ELF-1 (cell line): Measurements from ENCODE around the gene MOG.
A peak's percentile ranks its signal among the peaks of the same experiment; 100 is the strongest.

Experiments
- DNase-seq: peaks from one replicate; pipeline ENCODE4 v3.0.0-alpha.2; 2016; ENCODE audit warnings: low read depth, low spot score

The MOG gene

DNA sequence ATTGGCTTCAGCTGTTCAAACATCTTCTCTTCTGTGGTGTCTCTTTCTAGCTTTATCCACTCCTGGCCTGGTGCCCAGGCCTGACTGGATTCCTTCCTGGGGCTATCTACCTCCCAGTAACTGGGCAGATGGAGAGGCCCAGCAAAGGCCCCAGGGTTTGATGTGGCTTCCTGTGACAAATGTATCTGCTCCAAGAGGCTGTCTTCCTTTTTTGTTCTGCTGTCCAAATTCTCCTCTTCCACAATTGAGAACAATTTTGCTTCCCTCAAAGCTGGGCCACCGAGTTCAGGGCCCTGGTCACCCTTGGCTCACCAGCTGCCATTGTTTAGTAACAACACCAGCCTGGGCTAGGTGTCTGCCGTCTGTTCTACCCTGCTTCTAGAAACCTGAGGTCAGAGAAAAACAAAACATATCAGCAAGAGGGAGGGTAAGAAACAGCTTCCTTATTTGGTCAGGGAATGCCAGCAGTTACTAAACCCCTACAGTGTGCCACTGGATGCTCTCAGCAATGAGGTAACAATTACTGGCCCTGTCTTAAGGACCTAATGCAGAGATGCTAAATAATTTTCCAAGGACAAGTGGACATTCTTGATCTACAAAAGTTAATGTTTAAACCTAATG, 20.2 kb downstream of the MOG start:
- peak; percentile 40 for DNase-seq

DNA sequence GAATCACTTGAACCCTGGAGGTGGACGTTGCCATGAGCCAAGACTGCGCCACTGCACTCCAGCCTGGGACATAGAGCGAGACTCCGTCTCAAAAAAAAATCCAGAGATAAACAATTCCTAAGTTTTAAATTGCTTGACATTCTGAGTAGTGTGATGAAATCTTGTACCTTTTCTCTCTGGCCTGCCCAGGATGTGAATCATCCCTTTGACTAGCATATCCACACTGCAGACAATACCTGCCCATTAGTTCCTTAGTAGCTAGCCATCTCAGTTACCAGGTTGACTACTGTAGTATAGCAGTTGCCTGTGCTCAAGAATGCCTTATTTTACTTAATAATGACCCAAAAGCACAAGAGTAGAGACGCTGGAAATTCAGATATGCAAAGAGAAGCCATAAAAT, 21.2 kb downstream of the MOG start:
- DNase-seq: no peak

DNA sequence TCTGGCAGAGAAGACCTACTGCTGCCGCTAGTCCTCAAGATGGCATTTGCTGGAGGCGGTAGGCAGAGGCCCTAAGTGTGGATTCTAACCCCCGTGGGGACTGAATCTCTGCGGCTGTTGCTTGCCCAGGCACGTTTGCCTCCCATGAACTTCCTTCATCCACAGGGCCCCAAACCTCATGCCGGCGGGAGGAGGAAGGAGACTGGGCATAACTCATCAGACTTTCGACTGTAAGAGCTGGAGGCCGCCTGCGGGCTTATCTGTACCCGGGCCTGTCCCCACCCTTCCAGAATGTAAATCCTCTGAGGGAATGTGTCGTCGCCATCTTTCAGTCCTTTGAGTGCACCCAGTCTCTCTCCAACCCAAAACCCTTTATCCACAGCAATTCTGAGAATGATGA, 23.1 kb downstream of the MOG start:
- DNase-seq: peak; percentile 36

DNA sequence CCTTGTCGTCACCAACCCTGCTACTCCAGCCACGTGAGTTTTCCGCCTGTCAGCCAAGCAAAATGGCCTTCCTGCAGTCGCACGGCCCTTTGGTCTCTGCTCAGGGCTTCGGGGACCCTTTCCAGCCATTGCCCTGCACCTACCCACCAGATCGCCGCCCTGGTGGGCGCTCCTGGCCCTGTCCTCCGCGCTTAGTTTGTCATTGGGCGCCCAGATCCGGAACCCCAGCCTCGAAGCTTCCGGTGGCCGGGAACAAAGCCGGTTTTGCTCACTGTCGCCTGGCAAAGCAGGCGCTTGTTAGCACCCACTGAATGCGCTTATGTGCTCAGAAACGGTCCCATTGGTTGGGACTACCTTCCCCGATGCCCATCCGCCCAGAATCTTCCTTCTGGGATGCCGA, 23.5 kb downstream of the MOG start:
- peak; percentile 22 for DNase-seq

DNA sequence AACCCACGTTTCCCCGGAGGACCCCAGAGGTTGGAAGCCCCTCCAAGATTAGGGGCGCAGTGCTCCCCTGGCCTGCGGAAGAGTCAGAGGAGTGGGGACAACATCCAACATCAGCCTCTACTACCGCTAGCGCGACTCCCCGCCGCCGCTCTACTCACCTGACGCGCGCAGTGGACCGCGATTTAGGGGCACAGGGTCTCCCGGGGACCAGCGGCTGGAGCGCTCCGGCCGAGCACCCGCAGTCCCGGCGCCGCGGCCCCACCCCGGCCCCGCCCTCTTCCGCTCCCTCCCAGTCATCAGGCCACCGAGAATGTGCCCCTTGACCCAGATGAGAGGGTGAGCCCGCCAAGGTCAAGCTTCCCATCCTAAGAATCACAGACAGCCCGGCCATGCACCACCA, 24.0 kb downstream of the MOG start, which contains the start of gene ZFP57:
ZFP57 (minus strand) TSS at position 249 of the 400 bp plus-strand sequence. CDS start 4,149 bp downstream, outside the sequence.
- no peak for DNase-seq

DNA sequence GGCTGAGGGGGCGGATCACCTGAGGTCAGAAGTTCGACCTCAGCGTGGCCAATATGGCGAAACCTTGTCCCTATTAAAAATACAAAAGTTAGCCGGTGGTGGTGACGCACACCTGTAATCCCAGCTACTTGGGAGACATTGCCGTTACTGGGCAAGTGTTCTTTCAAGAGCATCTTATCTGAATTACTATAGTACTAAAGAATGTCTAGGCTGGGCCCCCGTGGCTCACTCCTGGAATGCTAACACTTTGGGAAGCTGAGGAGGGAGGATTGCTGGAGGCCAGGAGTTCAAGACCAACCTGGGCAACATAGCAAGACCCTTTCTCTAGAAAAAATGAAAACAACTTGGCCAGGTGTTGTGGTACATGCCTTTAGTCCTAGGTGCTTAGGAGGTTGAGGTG, 24.9 kb downstream of the MOG start:
- no peak for DNase-seq

DNA sequence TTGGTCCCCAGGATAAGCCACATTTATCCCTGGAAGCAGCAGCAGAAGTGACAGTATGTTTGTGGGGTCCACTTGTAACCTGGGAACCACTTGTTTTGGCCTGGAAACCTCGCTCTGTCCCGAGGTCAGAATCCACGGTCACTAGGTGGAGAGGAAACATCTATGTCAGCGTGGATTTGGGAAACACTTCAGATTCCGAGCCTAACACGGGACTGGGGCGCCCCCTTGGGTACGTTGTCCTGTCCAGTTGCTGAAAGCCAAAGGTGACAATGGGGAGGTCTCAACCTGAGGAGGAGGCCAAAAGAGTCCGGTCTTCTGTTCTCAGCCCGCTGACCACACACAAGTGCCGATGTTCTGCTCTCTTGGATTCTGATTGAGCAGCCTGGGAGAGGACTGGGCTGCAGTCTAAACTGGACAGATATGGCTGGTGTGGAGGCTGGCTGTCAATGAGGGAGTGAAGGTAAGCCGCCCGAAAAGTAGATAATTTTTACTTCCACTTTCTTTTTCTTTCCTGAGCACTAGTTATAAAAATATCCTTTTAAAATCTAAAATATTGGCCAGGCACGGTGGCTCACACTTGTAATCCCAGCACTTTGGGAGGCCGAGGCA, 28.9 kb downstream of the MOG start:
- peak; percentile 34 for DNase-seq

DNA sequence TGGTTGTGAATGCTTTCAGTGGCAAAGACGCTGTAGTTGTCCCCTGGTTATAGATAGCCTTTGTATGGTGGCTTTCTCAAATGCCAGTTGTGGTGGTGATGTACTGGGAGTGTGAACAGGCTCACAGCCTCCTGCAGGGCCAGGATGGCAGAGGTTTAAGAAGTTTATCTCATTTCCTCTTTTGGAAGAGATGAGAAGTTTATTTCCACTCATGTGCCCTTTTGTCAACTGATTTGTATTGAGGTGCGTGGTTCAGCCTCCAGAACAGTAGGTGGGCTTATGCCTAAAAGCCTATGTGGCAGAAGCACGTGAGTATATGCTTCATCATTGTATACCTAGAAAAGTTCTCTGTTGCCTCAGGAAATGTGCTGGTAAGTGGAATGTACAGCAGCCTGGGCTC, 37.7 kb downstream of the MOG start:
- no peak for DNase-seq

DNA sequence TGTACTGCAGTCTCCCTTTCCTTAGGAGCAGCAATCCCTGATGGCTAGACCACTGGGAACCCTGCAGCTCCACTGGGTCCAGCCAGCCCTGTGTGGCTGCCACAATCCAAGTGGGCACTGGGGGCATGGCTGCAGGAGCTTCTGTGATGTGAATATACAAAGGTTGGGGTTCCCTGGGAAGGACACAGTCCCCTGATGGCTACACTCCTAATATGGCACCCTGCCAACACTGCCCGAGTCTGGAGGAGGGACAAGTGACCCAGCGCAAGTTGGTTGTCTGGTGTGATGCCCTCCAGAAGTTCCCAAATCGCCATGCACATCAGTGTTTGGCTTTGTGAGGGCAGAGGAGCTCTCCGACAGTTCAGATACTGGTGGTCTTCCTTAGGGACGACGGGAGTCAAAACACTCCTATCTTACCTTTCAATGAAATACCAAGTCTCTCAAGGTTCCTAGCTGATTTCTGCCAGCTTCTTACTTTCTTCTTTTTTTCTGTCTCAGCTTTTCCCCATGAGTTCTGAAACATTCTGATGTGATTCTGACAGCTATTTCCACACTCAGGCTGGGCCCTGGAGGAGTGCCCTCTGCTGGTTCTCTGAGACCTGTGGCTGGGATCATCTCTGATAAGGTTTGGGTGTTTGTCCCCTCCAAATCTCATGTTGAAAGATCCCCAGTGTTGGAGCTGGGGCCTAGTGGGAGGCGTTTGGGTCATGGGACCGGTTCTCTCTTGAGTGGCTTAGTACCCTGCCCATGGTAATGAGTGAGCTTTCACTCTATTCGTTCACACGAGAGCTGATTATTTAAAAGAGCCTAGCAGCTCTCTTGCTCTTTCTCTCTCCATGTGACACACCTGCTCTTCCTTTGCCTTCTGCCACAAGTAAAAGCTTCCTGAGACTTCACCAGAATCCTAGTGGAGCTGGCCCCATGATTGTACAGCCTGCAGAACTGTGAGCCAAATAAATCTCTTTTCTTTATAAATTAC, 39.5 kb downstream of the MOG start:
- DNase-seq: peak; percentile 41

DNA sequence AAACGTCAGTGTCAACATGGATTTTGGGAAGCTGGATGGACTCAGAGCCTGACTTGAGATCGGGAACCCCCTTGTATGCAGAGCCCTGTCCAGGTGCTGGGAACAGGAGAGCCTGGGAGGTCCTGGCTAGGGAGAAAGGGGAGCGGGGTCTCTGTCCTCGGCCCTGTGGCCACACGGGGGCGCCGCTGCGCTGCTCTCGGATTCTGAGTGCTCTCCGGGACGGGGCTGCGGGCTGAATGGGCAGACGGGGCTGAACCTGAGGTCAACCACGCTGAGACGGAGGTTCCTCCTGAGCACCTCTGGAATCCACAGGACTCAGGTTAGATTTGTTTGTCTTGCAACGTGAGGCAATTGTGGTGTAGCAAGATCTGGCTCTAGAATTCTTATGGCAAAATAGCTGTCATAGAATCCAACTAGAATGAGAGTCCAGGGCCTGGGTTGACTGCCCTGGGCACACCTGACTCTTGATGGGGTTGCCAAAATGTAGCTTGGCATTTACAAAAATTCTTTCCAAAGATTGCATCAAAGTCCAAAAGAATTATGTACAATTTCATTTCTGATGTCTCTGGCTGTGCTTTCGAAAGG, 45.7 kb downstream of the MOG start:
- DNase-seq: peak; percentile 94

DNA sequence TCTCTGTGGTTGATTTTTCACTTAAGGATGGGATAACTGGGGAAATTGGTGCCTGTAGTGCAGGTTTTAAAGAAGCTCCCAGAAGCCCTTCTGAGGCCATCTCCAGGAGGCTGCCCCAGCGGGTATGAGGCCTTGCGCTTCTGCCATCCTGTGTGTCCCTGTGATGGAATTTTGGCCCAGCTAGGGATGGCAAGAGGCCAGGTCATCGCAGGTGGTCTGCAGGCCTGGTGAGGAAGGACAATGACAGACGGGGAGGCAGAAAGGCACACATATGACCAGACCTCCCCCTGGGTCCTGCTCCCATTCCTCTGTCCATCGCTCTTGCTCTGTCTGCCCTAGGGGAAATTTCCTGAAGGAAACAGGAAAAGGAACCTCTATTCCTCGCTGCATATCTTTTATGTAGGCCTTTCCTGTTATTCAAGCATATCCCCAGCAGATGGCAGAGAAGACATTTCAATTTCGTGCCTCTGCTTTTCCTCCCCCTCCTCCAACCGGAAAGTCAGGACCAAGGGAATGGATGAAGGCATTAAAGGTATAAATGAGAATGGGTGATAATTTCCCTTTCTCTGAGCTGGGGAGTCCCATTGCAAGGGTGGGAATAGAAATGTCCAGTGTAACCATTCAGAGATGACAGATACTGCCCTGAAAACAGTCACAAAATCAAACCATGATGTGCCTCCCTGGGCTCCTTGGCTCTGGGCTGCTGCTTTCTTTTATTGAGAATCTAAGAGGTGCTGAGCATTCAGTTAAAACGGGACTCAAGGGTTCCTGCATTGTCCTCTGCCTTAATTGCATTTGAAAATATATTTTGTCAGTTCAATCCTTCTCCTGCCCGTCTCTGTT, 48.7 kb downstream of the MOG start:
- no peak for DNase-seq

DNA sequence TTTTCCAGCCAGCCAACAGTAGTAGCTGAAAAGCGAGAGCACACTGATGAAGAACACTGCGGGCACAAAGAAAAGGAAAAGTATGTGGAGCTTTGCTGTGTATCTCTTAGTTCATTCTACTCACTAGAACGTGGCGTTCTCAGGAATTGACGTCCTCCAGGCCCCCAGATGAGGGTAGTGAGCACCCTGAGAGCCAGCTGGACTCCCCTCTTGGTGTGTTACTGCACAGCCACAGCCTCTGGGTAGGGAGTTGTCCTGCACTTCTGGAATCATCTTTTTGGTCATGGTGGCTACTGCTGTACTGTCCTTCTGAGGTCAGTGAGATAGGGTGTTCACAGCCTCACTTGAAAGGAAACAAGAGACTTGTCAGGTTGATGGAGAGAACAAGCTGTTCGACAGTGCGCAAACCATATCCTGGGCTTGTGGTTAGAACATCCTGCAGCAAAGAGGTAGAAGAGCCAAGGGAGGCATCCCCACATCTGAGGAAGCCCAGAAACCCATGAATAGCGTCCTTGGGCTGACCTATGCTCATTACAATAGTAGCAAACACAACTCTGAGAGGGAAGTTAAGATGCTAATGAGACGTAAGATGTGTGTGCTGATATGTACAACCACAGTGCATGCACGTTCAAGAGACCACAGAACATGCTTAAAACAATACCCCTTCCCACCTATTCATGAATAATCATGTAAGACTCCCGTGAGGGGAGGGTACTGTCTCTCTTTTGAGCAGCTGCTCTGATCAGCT, 51.7 kb downstream of the MOG start:
- no peak for DNase-seq

DNA sequence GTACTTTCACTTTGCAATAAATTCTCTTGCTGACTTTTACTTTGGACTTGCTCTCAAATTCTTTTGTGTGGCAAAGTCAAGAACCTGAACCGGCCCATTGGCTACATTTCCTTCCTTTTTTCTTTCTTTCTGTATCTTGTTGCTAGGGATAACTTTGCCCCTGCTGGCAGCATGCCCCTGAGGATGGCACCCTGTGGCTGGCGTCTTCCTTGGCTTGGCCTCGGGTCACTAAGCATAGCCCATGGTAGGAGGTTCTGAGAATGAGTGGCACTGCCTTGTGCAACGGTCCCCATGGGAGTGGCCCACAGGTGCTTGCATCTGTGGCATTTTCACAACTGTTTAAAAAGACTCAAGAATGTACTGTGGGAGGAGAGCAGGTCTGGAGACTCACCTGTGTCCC, 52.3 kb downstream of the MOG start:
- DNase-seq: no peak

DNA sequence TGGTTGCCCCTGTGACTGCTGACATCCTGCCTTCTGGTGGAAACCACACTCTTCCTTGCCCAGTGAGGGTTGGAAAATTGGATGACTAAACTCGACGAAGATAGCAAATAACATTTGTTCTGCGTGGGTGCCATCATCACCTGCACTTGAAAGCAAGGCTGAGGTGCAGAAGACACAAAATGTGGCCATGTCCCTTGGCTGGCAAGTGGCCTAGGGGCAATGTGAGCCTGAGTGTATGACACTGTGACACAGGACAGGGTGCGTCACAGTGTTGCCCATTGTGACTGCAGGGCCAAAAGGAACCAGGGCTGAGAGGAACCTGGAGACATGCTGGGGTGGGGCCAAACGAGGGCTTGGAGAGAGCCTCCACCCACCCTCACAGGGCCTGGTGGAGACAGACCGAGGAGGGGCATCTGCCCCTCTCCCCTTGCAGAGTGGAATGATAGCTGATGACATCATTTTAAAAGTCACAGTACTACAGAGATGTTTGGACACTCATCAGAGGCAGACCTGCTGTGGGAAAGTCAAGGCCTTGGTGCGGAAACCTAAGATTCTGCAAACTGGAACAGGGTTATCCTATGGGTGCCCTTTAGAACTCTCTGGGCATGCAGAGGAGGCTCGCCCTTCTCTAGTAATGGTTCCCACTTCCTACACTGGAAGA, 53.5 kb downstream of the MOG start:
- no peak for DNase-seq

DNA sequence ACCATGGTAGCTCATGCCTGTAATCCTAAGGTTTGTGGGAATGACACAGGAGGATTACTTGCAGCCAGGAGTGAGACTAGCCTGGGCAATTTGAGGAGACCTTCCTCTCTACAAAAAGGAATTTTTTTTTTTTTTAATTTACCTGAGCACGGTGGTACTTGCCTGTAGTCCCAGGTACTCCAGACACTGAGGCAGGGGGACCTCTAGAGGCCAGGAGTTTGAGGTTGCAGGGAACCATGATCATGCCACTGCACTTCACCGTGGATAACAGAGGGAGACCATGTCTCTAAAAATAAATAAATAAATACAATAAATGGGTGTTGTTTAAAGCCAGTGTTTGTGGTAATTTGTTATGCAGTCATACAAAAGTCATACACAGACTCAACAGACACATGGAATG, 64.0 kb downstream of the MOG start:
- no peak for DNase-seq
